Gastroesophageal sphincter (tissue), 3 donors: ENCODE data around the gene LIPE.

Experiments
- CTCF ChIP-seq, 4 experiments: fragments of 200-600 bp in 2 of 4; fragments of 450-650 bp in 2 of 4; sonication (generic) in 1 of 4; IDR thresholded peaks; one replicate each; pipeline ENCODE4 v1.5.1; 2017 to 2019; ENCODE audit warnings: antibody characterized with exemption in 4 of 4, mild to moderate bottlenecking in 2 of 4, moderate library complexity in 2 of 4
- EP300 ChIP-seq: sonication (generic); formaldehyde crosslinking; IDR thresholded peaks from one replicate; pipeline ENCODE4 v1.6.1; 2017; ENCODE audit warnings: antibody characterized with exemption, mild to moderate bottlenecking
- POLR2A ChIP-seq, 2 donors: fragments of 450-650 bp; IDR thresholded peaks; one replicate each; pipeline ENCODE4 v1.6.1; 2017; ENCODE audit warnings: antibody characterized with exemption in 2 of 2, mild to moderate bottlenecking in 2 of 2, moderate library complexity in 1 of 2
- POLR2AphosphoS5 ChIP-seq: sonication (generic); formaldehyde crosslinking; IDR thresholded peaks from one replicate; pipeline ENCODE4 v1.6.1; 2017; ENCODE audit warnings: antibody characterized with exemption

GRCh38 chr19:42366673-42367072 is 60.5 kb downstream of the LIPE start:
- no peak for TF ChIP-seq CTCF (IDR thresholded peaks at IDR 0.05)
- TF ChIP-seq POLR2A (IDR thresholded peaks at IDR 0.05): no peak
- TF ChIP-seq POLR2AphosphoS5: no peak
- TF ChIP-seq EP300: no peak
